Subcutaneous adipose tissue (tissue), 4 donors: Measurements from ENCODE around the gene PARD3. TPM values are rescaled to one million over a fixed set of nuclear protein-coding genes. Genes with fewer than 3 reads are reported as not detected.

Experiments used
- CTCF ChIP-seq: fragments of 450-650 bp; IDR thresholded peaks from one replicate; pipeline ENCODE4 v1.5.1; 2016; ENCODE audit warnings: low read depth, mild to moderate bottlenecking, control low read depth, antibody characterized with exemption, moderate library complexity
- total RNA-seq, 4 donors: library from RNA; depleted of rRNA; stranded (reverse); fragments of >200 nt; gene quantifications; one replicate each; pipeline ENCODE4 v1.1.0, GENCODE V29; 2016

The PARD3 gene
- total RNA-seq, 4 donors from 2014 or later, result 39.4 to 70.3 (median 45.0) TPM

GRCh38 chr10:34771525-34771924, 43.6 kb downstream of the PARD3 start:
- TF ChIP-seq CTCF, result no peak

GRCh38 chr10:34771106-34771505, 44.0 kb downstream of the PARD3 start:
- no peak for TF ChIP-seq CTCF

- no peak for TF ChIP-seq CTCF
Measured at GRCh38 chr10:34769899-34770298, 45.2 kb downstream of the PARD3 start.

- no peak for TF ChIP-seq CTCF
Measured at GRCh38 chr10:34768972-34769330, 46.1 kb downstream of the PARD3 start.

GRCh38 chr10:34768261-34768971, 46.7 kb downstream of the PARD3 start:
- TF ChIP-seq CTCF, result no peak

- TF ChIP-seq CTCF, result no peak
Measured at GRCh38 chr10:34766811-34767494, 48.1 kb downstream of the PARD3 start.

- TF ChIP-seq CTCF, result no peak
Measured at GRCh38 chr10:34766266-34766600, 48.9 kb downstream of the PARD3 start.
